ENCODE data around the gene COL25A1.

Gene COL25A1

DNA sequence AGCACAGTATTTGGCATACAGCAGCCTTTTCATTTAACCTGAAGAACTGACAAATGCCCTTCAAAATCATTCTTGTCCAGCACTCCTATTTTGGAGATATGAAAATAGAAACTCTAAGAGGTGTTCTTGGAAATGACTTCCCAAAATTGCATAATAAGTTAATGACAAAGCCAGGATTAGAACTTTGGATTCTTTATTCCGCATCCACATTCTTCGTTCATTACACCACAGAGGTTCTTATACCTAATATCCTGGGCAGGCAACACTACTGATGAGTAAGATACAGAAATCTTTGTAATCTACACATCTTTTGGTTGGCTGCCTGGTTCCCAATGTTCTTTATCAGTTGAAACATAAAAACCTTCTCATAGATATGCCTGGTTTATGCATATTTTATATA lies 5.9 kb downstream of the COL25A1 start:
- no peak for DNase-seq (ENCODE audit: extremely low spot score)
- CTCF ChIA-PET, result no interaction called here
- TF ChIP-seq FOXM1 (IDR thresholded peaks at IDR 0.05; ENCODE audit: borderline replicate concordance) (no peak), NFRKB (IDR thresholded peaks at IDR 0.05) (no peak), TARDBP (IDR thresholded peaks at IDR 0.05) (no peak), SP1 (IDR thresholded peaks at IDR 0.05) (no peak), ZNF384 (IDR thresholded peaks at IDR 0.05) (no peak), BHLHE40 (IDR thresholded peaks at IDR 0.05; ENCODE audit: borderline replicate concordance) (no peak), LEF1 (IDR thresholded peaks at IDR 0.05; ENCODE audit: borderline replicate concordance) (no peak), SUZ12 (IDR thresholded peaks at IDR 0.05) (no peak), ELF4 (IDR thresholded peaks at IDR 0.05) (no peak), FOXK2 (IDR thresholded peaks at IDR 0.05) (no peak)
- POLR2A ChIA-PET, result no interaction called here

DNA sequence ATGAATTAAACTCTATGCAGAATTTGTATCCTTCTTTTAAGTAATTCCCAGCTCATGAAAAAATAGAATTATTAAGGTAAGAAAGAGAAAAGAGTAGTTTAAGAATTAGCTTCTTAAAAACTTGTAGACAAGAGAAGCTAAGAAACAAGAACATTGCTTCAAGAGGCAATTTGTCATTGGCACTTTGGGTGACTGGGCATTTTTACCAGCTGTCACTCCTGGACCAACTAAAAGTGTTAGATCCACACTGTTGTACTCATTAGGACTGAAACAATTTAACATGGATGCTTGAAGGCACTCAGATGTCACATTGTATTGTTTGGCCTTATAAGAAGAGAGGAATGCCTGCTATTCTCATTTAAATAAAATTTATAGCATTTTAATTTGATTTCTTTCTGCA lies 7.4 kb downstream of the COL25A1 start:
- POLR2A ChIA-PET, result no interaction called here
- CTCF ChIA-PET, result no interaction called here
- DNase-seq (ENCODE audit: extremely low spot score), result no peak
- TF ChIP-seq L3MBTL2 (conservative IDR thresholded peaks at IDR 0.05) (no peak), SP1 (IDR thresholded peaks at IDR 0.05) (no peak), CTBP1 (IDR thresholded peaks at IDR 0.05; ENCODE audit: borderline replicate concordance) (no peak), ZNF384 (IDR thresholded peaks at IDR 0.05) (no peak), TARDBP (IDR thresholded peaks at IDR 0.05) (no peak), ARNT (IDR thresholded peaks at IDR 0.05) (no peak)
- TF ChIP-seq, protein P1, sequence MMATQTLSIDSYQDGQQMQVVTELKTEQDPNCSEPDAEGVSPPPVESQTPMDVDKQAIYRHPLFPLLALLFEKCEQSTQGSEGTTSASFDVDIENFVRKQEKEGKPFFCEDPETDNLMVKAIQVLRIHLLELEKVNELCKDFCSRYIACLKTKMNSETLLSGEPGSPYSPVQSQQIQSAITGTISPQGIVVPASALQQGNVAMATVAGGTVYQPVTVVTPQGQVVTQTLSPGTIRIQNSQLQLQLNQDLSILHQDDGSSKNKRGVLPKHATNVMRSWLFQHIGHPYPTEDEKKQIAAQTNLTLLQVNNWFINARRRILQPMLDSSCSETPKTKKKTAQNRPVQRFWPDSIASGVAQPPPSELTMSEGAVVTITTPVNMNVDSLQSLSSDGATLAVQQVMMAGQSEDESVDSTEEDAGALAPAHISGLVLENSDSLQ (IDR thresholded peaks at IDR 0.05), result no peak

DNA sequence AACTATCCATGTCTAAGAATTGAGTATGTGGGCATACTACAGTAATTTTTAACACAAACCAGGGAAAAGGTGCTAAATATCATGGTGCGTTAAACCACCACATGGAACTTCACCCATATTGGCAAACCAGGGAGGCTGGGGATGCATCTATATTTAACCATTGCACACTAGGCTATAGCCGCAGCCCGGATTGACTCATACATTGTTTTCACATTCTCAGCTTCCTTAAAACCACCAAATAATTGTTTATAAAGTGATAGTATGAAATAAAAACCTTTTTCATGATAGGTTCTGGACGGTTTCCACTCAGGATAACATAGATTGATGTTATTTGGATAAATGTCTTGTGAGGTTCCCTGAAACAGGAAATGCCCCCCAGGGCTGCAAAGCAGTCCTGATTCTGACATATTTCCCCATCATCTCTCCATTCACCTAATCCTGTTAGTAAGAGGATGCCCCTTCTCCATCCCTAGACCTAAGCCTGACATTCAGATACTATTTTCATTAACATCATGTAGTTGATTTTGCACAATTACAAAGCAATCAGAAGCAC lies 7.9 kb downstream of the COL25A1 start:
- no peak for DNase-seq (ENCODE audit: extremely low spot score)
- POLR2A ChIA-PET, result no interaction called here
- CTCF ChIA-PET, result interaction anchor here (0.8 kb wide), 1 partner anchor 15 kb away, joined by 5 read pairs; no protein-coding TSS in a partner anchor
- TF ChIP-seq ELF4 (IDR thresholded peaks at IDR 0.05), result no peak
- no peak for TF ChIP-seq FOXM1 (IDR thresholded peaks at IDR 0.05; ENCODE audit: borderline replicate concordance)
- no peak for TF ChIP-seq LEF1 (IDR thresholded peaks at IDR 0.05; ENCODE audit: borderline replicate concordance)
- no peak for TF ChIP-seq ARNT (IDR thresholded peaks at IDR 0.05)
- TF ChIP-seq TARDBP (IDR thresholded peaks at IDR 0.05), result no peak
- TF ChIP-seq SP1 (IDR thresholded peaks at IDR 0.05), result no peak
- TF ChIP-seq, protein P1 (IDR thresholded peaks at IDR 0.05), result no peak
- no peak for TF ChIP-seq L3MBTL2 (conservative IDR thresholded peaks at IDR 0.05)
- TF ChIP-seq SUZ12 (IDR thresholded peaks at IDR 0.05), result no peak
- TF ChIP-seq ZNF384 (IDR thresholded peaks at IDR 0.05), result no peak
- no peak for TF ChIP-seq FOXA1 (IDR thresholded peaks at IDR 0.05)
- no peak for TF ChIP-seq FOXK2 (IDR thresholded peaks at IDR 0.05)
- no peak for TF ChIP-seq HDGF (IDR thresholded peaks at IDR 0.05; ENCODE audit: borderline replicate concordance)
- no peak for TF ChIP-seq NFRKB (IDR thresholded peaks at IDR 0.05)
- no peak for TF ChIP-seq CTBP1 (IDR thresholded peaks at IDR 0.05; ENCODE audit: borderline replicate concordance)
- no peak for TF ChIP-seq BHLHE40 (IDR thresholded peaks at IDR 0.05; ENCODE audit: borderline replicate concordance)

DNA sequence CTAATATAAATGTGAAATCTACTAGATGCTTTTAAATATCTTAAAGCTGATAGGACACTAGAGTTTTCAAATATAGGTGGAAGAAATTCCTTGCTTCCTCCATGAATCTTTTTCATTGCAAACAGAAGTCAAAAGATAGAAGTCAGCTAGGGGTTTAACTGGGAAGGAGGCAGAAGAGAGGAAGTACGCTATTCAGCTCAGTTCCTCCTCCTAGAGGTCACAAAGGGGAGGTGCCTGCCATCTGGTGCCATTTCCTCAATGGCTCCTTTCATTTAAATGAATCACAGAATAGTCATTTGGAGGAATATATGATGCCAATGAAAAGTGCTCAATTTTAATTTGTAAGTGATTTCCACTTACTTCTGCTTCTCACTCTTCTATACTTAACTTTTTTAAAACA lies 8.5 kb downstream of the COL25A1 start:
- TF ChIP-seq, protein P1 (IDR thresholded peaks at IDR 0.05), result no peak
- TF ChIP-seq CTBP1 (IDR thresholded peaks at IDR 0.05; ENCODE audit: borderline replicate concordance), result no peak
- TF ChIP-seq ELF4 (IDR thresholded peaks at IDR 0.05), result no peak
- TF ChIP-seq SP1 (IDR thresholded peaks at IDR 0.05), result no peak
- TF ChIP-seq ZNF384 (IDR thresholded peaks at IDR 0.05), result no peak
- no peak for TF ChIP-seq FOXA1 (IDR thresholded peaks at IDR 0.05)
- TF ChIP-seq BHLHE40 (IDR thresholded peaks at IDR 0.05; ENCODE audit: borderline replicate concordance), result no peak
- CTCF ChIA-PET, result interaction anchor here (0.6 to 1.2 kb wide), 3 partner anchors 15 to 460 kb away, joined by 3 to 5 read pairs (median 4); no protein-coding TSS in a partner anchor
- peak; percentile 45 for DNase-seq (ENCODE audit: extremely low spot score)
- POLR2A ChIA-PET, result no interaction called here

DNA sequence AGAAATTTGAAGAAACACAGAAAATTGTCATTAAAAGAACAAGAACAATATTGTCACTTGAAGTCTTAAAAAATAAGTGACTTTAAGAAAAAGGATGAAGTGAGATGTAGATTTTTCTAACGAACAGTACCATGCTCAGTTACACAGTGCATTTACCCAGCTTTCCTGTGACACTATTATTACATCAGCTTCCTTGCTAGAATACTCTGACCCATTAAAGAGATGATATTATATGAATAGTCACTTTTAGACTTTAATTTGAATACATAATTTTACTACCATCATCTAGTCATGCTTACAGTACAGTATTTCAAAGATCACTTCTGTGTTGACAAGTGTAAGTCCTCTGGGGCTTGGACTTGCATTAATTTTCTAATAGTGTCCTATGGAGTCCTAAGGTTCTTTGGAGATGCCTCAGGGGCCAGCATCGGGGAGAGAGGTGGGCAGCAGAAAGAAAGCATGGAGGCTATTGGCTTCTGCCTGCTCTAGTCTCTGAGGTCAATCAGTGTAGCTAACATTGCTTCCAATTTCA lies 10.7 kb downstream of the COL25A1 start:
- TF ChIP-seq ZNF384 (IDR thresholded peaks at IDR 0.05) (no peak), HDGF (IDR thresholded peaks at IDR 0.05; ENCODE audit: borderline replicate concordance) (no peak), TARDBP (IDR thresholded peaks at IDR 0.05) (no peak), ARNT (IDR thresholded peaks at IDR 0.05) (no peak), CTBP1 (IDR thresholded peaks at IDR 0.05; ENCODE audit: borderline replicate concordance) (no peak), FOXA1 (IDR thresholded peaks at IDR 0.05) (no peak), ELF4 (IDR thresholded peaks at IDR 0.05) (no peak), LEF1 (IDR thresholded peaks at IDR 0.05; ENCODE audit: borderline replicate concordance) (no peak), SUZ12 (IDR thresholded peaks at IDR 0.05) (no peak), L3MBTL2 (conservative IDR thresholded peaks at IDR 0.05) (no peak), NFRKB (IDR thresholded peaks at IDR 0.05) (no peak), BHLHE40 (IDR thresholded peaks at IDR 0.05; ENCODE audit: borderline replicate concordance) (no peak), FOXK2 (IDR thresholded peaks at IDR 0.05) (no peak), SP1 (IDR thresholded peaks at IDR 0.05) (no peak), FOXM1 (IDR thresholded peaks at IDR 0.05; ENCODE audit: borderline replicate concordance) (no peak)
- TF ChIP-seq, protein P1 (IDR thresholded peaks at IDR 0.05), result no peak
- CTCF ChIA-PET, result interaction anchor here (0.6 kb wide), 1 partner anchor 309 kb away, joined by 3 read pairs; no protein-coding TSS in a partner anchor
- POLR2A ChIA-PET, result no interaction called here
- no peak for DNase-seq (ENCODE audit: extremely low spot score)
